ENCODE measurements around the gene PTPRD. TPM values are rescaled to one million over a fixed set of nuclear protein-coding genes. Genes with fewer than 3 reads are reported as not detected.

PTPRD gene
- total RNA-seq, 1 experiment from 2014 or later: 32.5 TPM

GRCh38 chr9:9992936-9993335, 619.9 kb downstream of the PTPRD start:
- Histone ChIP-seq H2BK120ac (ENCODE audit: low read depth, low read length, poor library complexity, severe bottlenecking) (no peak overlapping the region), H3T11ph (ENCODE audit: low read length) (no peak overlapping the region), H2AFZ (ENCODE audit: low read length) (no peak overlapping the region), H3K79me2 (ENCODE audit: insufficient read depth, low read length) (no peaks in the 10 kb centered on the region), H2BK5ac (ENCODE audit: insufficient read length, low read length) (no peak overlapping the region), H3K4ac (ENCODE audit: low read depth, low read length) (no peak overlapping the region), H3K14ac (ENCODE audit: insufficient read depth, low read length) (no peak overlapping the region), H4K8ac (replicated peaks; ENCODE audit: insufficient read length, low read depth, low read length) (no peak overlapping the region), H3K18ac (ENCODE audit: insufficient read length, low read depth, low read length) (no peak overlapping the region), H3K4me1 (ENCODE audit: insufficient read depth, low read length) (no peaks in the 10 kb centered on the region; the same call in 1 of the 2 replicates), H3K27me3 (ENCODE audit: insufficient read depth, low read length) (no peaks in the 10 kb centered on the region), H3K23ac (ENCODE audit: insufficient read length, low read depth, low read length) (no peak overlapping the region), H3K4me2 (ENCODE audit: insufficient read depth, insufficient read length, low read length) (no peak overlapping the region), H3K9ac (ENCODE audit: extremely low read depth, insufficient read length, low read length) (no peak overlapping the region), H3K27ac (ENCODE audit: insufficient read length, low read depth, low read length) (no peak overlapping the region), H2BK20ac (ENCODE audit: low read depth, low read length, poor library complexity, severe bottlenecking) (no peak overlapping the region), H2BK12ac (ENCODE audit: insufficient read length, low read depth, low read length) (no peak overlapping the region), H3K56ac (ENCODE audit: insufficient read length, low read depth, low read length) (no peak overlapping the region), H2AK5ac (ENCODE audit: insufficient read length, low read length) (no peak overlapping the region), H2BK15ac (ENCODE audit: low read depth, low read length) (no peak overlapping the region), H4K5ac (ENCODE audit: insufficient read length, low read depth, low read length) (no peak overlapping the region), H3K23me2 (ENCODE audit: insufficient read length, low read depth, low read length, poor library complexity, severe bottlenecking) (no peaks in the 10 kb centered on the region), H3K9me3 (ENCODE audit: control insufficient read depth, low read depth, low read length) (no peaks in the 10 kb centered on the region), H4K20me1 (ENCODE audit: control insufficient read depth, insufficient read depth, insufficient read length) (no peaks in the 10 kb centered on the region), H4K91ac (ENCODE audit: insufficient read length, low read depth, low read length) (no peak overlapping the region), H3K79me1 (ENCODE audit: insufficient read depth, low read depth, low read length, poor library complexity, severe bottlenecking) (no peaks in the 10 kb centered on the region)
- peaks cover 1 to 7% (median 6%) of the 10 kb centered on the region in 3 experiments; a peak in 5 of 7 replicates for H3K36me3 Mint-ChIP-seq (ENCODE audit: insufficient read depth in 1 of 3, low read depth in 3 of 3)
- H3K9me3 Mint-ChIP-seq: peaks cover 14 to 15% of the 10 kb centered on the region in 2 experiments; a peak in 4 of 5 replicates
- WGBS (ENCODE audit: extremely low coverage, insufficient read length, low lambda C conversion rate): no CpG with 5 or more reads among the region's 1 CpG
- no peak overlapping the region for H3K4me3 Mint-ChIP-seq
- no peak overlapping the region for H3K27ac Mint-ChIP-seq
- H3K27me3 Mint-ChIP-seq (ENCODE audit: low read depth): no peaks in the 10 kb centered on the region
- peaks cover 18 to 26% of the 10 kb centered on the region in 2 experiments for H3K4me1 Mint-ChIP-seq
- no peak for DNase-seq
- TF ChIP-seq CTCF (conservative IDR thresholded peaks at IDR 0.05): no peak

Data from H9 (cell line).